OCI-LY1 (cell line): Measurements from ENCODE around the gene AMDHD1.

ENCODE experiments used
- H2AFZ ChIP-seq: fragments of 200-600 bp; sonication (generic), shearing (Covaris generic); 2 replicates; pipeline ENCODE4 v1.6.0; 2014; ENCODE audit warnings: antibody characterized with exemption, mild to moderate bottlenecking, low read length
- H3F3A ChIP-seq: fragments of 200-600 bp; sonication (generic), shearing (Covaris generic); 2 replicates; pipeline ENCODE4 v1.6.0; 2014; ENCODE audit warnings: mild to moderate bottlenecking, antibody characterized with exemption, low read length, moderate library complexity; ENCODE audit not compliant: insufficient read depth
- H3K27ac ChIP-seq: fragments of 200-600 bp; sonication (generic); 2 replicates; pipeline ENCODE4 v1.5.1; 2014; ENCODE audit warnings: low read length, mixed run types, mild to moderate bottlenecking, low read depth; ENCODE audit not compliant: poor library complexity, severe bottlenecking
- H3K27me3 ChIP-seq: fragments of 200-600 bp; sonication (generic); 2 replicates; pipeline ENCODE4 v1.6.0; 2014; ENCODE audit warnings: antibody characterized with exemption, mild to moderate bottlenecking, low read length, moderate library complexity; ENCODE audit not compliant: insufficient read depth
- H3K36me3 ChIP-seq: fragments of 200-600 bp; sonication (generic); 2 replicates; pipeline ENCODE4 v1.6.1; 2014; ENCODE audit warnings: mild to moderate bottlenecking, antibody characterized with exemption, low read length, moderate library complexity, mixed read lengths; ENCODE audit not compliant: insufficient read depth
- H3K4me1 ChIP-seq: fragments of 200-600 bp; sonication (generic); 2 replicates; pipeline ENCODE4 v1.5.1; 2014; ENCODE audit warnings: mild to moderate bottlenecking, low read length, moderate library complexity; ENCODE audit not compliant: insufficient read depth, severe bottlenecking
- H3K4me2 ChIP-seq: fragments of 200-600 bp; sonication (generic), shearing (Covaris generic); 2 replicates; pipeline ENCODE4 v1.6.1; 2014; ENCODE audit warnings: low read length
- H3K4me3 ChIP-seq: fragments of 200-600 bp; sonication (generic); 2 replicates; pipeline ENCODE4 v1.5.1; 2014; ENCODE audit warnings: low read length, low read depth, mild to moderate bottlenecking, mixed read lengths; ENCODE audit not compliant: poor library complexity, severe bottlenecking
- H3K79me2 ChIP-seq: fragments of 200-600 bp; shearing (Covaris generic); 2 replicates; pipeline ENCODE4 v1.6.1; 2016; ENCODE audit warnings: mixed run types, low read length, mixed read lengths; ENCODE audit not compliant: insufficient read depth
- H3K9ac ChIP-seq: fragments of 200-600 bp; sonication (generic), shearing (Covaris generic); 2 replicates; pipeline ENCODE4 v1.6.1; 2014; ENCODE audit warnings: mild to moderate bottlenecking, low read length, mixed read lengths
- H3K9me2 ChIP-seq: fragments of 200-600 bp; sonication (generic), shearing (Covaris generic); 2 replicates; pipeline ENCODE4 v1.6.1; 2014; ENCODE audit warnings: low read depth, mild to moderate bottlenecking, low read length, mixed read lengths
- H3K9me3 ChIP-seq: fragments of 200-600 bp; shearing (Covaris generic); 2 replicates; pipeline ENCODE4 v1.6.1; 2014; ENCODE audit warnings: low read length, mixed read lengths
- H4K20me1 ChIP-seq: fragments of 200-600 bp; sonication (generic), shearing (Covaris generic); 2 replicates; pipeline ENCODE4 v1.6.0; 2016; ENCODE audit warnings: mild to moderate bottlenecking, low read length; ENCODE audit not compliant: insufficient read depth
- CTCF ChIP-seq: fragments of 200-600 bp; sonication (generic), shearing (Covaris generic); IDR thresholded peaks from 2 replicates; pipeline ENCODE4 v1.5.1; 2017; ENCODE audit warnings: mild to moderate bottlenecking, antibody characterized with exemption, low read length, moderate library complexity, mixed read lengths
- EZH2 ChIP-seq: fragments of 200-600 bp; sonication (generic), shearing (Covaris generic); IDR thresholded peaks from 2 replicates; pipeline ENCODE4 v1.8.0; 2017; ENCODE audit warnings: borderline replicate concordance, mixed run types, mild to moderate bottlenecking, antibody characterized with exemption, low read length, moderate library complexity, mixed read lengths

AMDHD1 gene

GRCh38 chr12:96007729-96008128, 64.6 kb downstream of the AMDHD1 start:
- H3K4me1 ChIP-seq: no peaks in the 10 kb centered on the region
- no peaks in the 10 kb centered on the region for H4K20me1 ChIP-seq
- no peaks in the 10 kb centered on the region for H3K9me2 ChIP-seq
- H3K4me3 ChIP-seq: no peak overlapping the region
- no peaks in the 10 kb centered on the region for H3K79me2 ChIP-seq
- H3K9ac ChIP-seq: no peak overlapping the region
- TF ChIP-seq CTCF (no peak), EZH2 (no peak)
- no peak overlapping the region for H3K27ac ChIP-seq
- H3K36me3 ChIP-seq: peaks cover 85% of the 10 kb centered on the region
- H3K27me3 ChIP-seq: no peaks in the 10 kb centered on the region
- no peak overlapping the region for H3K4me2 ChIP-seq
- no peak overlapping the region for H2AFZ ChIP-seq
- no peaks in the 10 kb centered on the region for H3K9me3 ChIP-seq
- H3F3A ChIP-seq: no peaks in the 10 kb centered on the region

GRCh38 chr12:96014943-96015599, 71.9 kb downstream of the AMDHD1 start:
- H3K4me2 ChIP-seq: no peak overlapping the region
- no peak overlapping the region for H2AFZ ChIP-seq
- H3K9ac ChIP-seq: no peak overlapping the region
- no peaks in the 10 kb centered on the region for H3K9me3 ChIP-seq
- H3K36me3 ChIP-seq: peaks cover 87% of the 10 kb centered on the region
- H3K27ac ChIP-seq: no peak overlapping the region
- TF ChIP-seq EZH2 (no peak), CTCF (no peak)
- H3K79me2 ChIP-seq: no peaks in the 10 kb centered on the region
- no peaks in the 10 kb centered on the region for H4K20me1 ChIP-seq
- H3F3A ChIP-seq: no peaks in the 10 kb centered on the region
- H3K27me3 ChIP-seq: no peaks in the 10 kb centered on the region
- H3K4me3 ChIP-seq: no peak overlapping the region
- no peaks in the 10 kb centered on the region for H3K9me2 ChIP-seq
- peaks cover 4% of the 10 kb centered on the region for H3K4me1 ChIP-seq

GRCh38 chr12:96015672-96016071, 72.5 kb downstream of the AMDHD1 start:
- Histone ChIP-seq H3K9me3 (no peaks in the 10 kb centered on the region), H3K4me2 (no peak overlapping the region), H3K27ac (no peak overlapping the region), H3K27me3 (no peaks in the 10 kb centered on the region), H3K4me1 (peaks cover 10% of the 10 kb centered on the region), H3K9me2 (no peaks in the 10 kb centered on the region), H3K9ac (no peak overlapping the region), H3K36me3 (peaks cover 81% of the 10 kb centered on the region), H2AFZ (no peak overlapping the region), H3K79me2 (no peaks in the 10 kb centered on the region), H3F3A (no peaks in the 10 kb centered on the region; the same call in 1 of the 2 replicates), H4K20me1 (no peaks in the 10 kb centered on the region), H3K4me3 (no peak overlapping the region)
- no peak for TF ChIP-seq EZH2
- TF ChIP-seq CTCF: no peak
